Endothelial cell of umbilical vein (primary cell): ENCODE measurements around the gene TSPAN33. TPM values are rescaled to one million over a fixed set of nuclear protein-coding genes. Genes with fewer than 3 reads are reported as not detected.

Experiments
- BruUV-seq: library from RNA; stranded (reverse); fragments of 400-500 nt; replicated peaks from 2 replicates; lab custom pipeline; 2021; lab: Mats Ljungman, UMichigan
- CTCF ChIA-PET: fragments of 300-600, 350-600 bp; sonication (Branson Sonifier 250); formaldehyde crosslinking; loops from one replicate; lab custom pipeline; 2021; ENCODE audit warnings: antibody characterized with exemption, inconsistent platforms; lab: Charles Lee
- POLR2A ChIA-PET: fragments of 300-600, 350-600 bp; sonication (Branson Sonifier 250); formaldehyde crosslinking; loops from one replicate; lab custom pipeline; 2021; ENCODE audit warnings: antibody characterized with exemption, inconsistent platforms; lab: Charles Lee
- DNase-seq: peaks from one replicate; pipeline ENCODE4 v3.0.0-alpha.2; 2011; ENCODE audit warnings: low read depth, low spot score
- FAIRE-seq: peaks from 2 replicates; lab custom pipeline; 2011; peaks lifted over from hg19 to GRCh38; lab: Jason Lieb, UNC
- H2AFZ ChIP-seq: 2 replicates; pipeline ENCODE4 v1.6.0; 2012; ENCODE audit warnings: low read depth, low read length, control low read depth, inconsistent platforms
- H3K27ac ChIP-seq: 2 replicates; pipeline ENCODE4 v1.5.1; 2011; ENCODE audit warnings: low read depth, mild to moderate bottlenecking, control low read depth, low read length, moderate library complexity; ENCODE audit not compliant: insufficient read depth
- H3K27me3 ChIP-seq, 2 experiments: 2 replicates each; pipeline versions ENCODE4 v1.6.0 to v1.6.1; 2011; ENCODE audit warnings: low read length in 2 of 2, mixed read lengths in 1 of 2; ENCODE audit not compliant: control insufficient read depth in 2 of 2, insufficient read depth in 2 of 2
- H3K36me3 ChIP-seq, 2 experiments: 2 replicates in 1 of 2; 3 replicates in 1 of 2; pipeline ENCODE4 v1.5.1; 2011; ENCODE audit warnings: low read length in 2 of 2, mild to moderate bottlenecking in 1 of 2, moderate library complexity in 1 of 2; ENCODE audit not compliant: control insufficient read depth in 2 of 2, insufficient read depth in 2 of 2; ENCODE audit errors: extremely low read depth in 1 of 2
- H3K4me1 ChIP-seq: 3 replicates; pipeline ENCODE4 v1.5.1; 2011; ENCODE audit warnings: mild to moderate bottlenecking, low read length; ENCODE audit not compliant: control insufficient read depth, insufficient read depth; ENCODE audit errors: extremely low read depth
- H3K4me2 ChIP-seq: 2 replicates; pipeline ENCODE4 v1.6.1; 2011; ENCODE audit warnings: low read length, control low read depth, mixed read lengths; ENCODE audit not compliant: insufficient read depth
- H3K4me3 ChIP-seq, 3 experiments: fragments of 200-600 bp in 1 of 3; sonication (generic), shearing (Covaris generic) in 1 of 3; replicated peaks in 1 of 3; 2 replicates each; pipeline ENCODE4 v1.5.1; 2011 to 2016; ENCODE audit warnings: control low read depth in 3 of 3, low read length in 3 of 3, mild to moderate bottlenecking in 2 of 3, inconsistent platforms in 1 of 3, low read depth in 1 of 3, moderate library complexity in 1 of 3; ENCODE audit not compliant: insufficient read depth in 1 of 3
- H3K79me2 ChIP-seq: 2 replicates; pipeline ENCODE4 v1.6.0; 2012; ENCODE audit warnings: low read length, inconsistent platforms; ENCODE audit not compliant: control insufficient read depth, insufficient read depth
- H3K9ac ChIP-seq: replicated peaks from 2 replicates; pipeline ENCODE3; 2011; ENCODE audit warnings: low read length, control low read depth; ENCODE audit not compliant: insufficient read depth; ENCODE audit errors: extremely low read depth
- H3K9me1 ChIP-seq: replicated peaks from 3 replicates; pipeline ENCODE4 v1.6.0; 2011; ENCODE audit warnings: mild to moderate bottlenecking, low read length; ENCODE audit not compliant: control insufficient read depth, insufficient read depth; ENCODE audit errors: extremely low read depth
- H3K9me3 ChIP-seq: replicated peaks from 2 replicates; pipeline ENCODE4 v1.5.1; 2012; ENCODE audit warnings: low read length, inconsistent platforms; ENCODE audit not compliant: control insufficient read depth, insufficient read depth
- H4K20me1 ChIP-seq: replicated peaks from 2 replicates; pipeline ENCODE3; 2011; ENCODE audit warnings: mild to moderate bottlenecking, low read length; ENCODE audit not compliant: control insufficient read depth, insufficient read depth; ENCODE audit errors: extremely low read depth
- EZH2 ChIP-seq: IDR thresholded peaks from 2 replicates; pipeline ENCODE4 v1.6.1; 2012; ENCODE audit warnings: borderline replicate concordance, low read depth, mild to moderate bottlenecking, moderate library complexity, low read length, inconsistent platforms; ENCODE audit not compliant: severe bottlenecking
- FOS ChIP-seq: IDR thresholded peaks from 2 replicates; pipeline ENCODE4 v1.6.1; 2011; ENCODE audit warnings: mild to moderate bottlenecking, low read length, moderate library complexity, borderline replicate concordance; ENCODE audit not compliant: insufficient read depth
- GATA2 ChIP-seq: IDR thresholded peaks from 2 replicates; pipeline ENCODE4 v1.7.0; 2011; ENCODE audit warnings: low read depth, mild to moderate bottlenecking, moderate library complexity, mixed read lengths, low read length; ENCODE audit not compliant: insufficient read length, insufficient read depth
- JUN ChIP-seq: IDR thresholded peaks from 2 replicates; pipeline ENCODE4 v1.6.1; 2011; ENCODE audit warnings: borderline replicate concordance, low read depth; ENCODE audit not compliant: insufficient read length, insufficient read depth
- MYC ChIP-seq: IDR thresholded peaks from one replicate; pipeline ENCODE4 v1.6.1; 2011; ENCODE audit warnings: mild to moderate bottlenecking, low read depth, low read length
- POLR2A ChIP-seq: IDR thresholded peaks from 2 replicates; pipeline ENCODE4 v1.6.1; 2012; ENCODE audit warnings: low read depth, mild to moderate bottlenecking, control low read depth, low read length
- POLR2AphosphoS5 ChIP-seq: IDR thresholded peaks from 2 replicates; pipeline ENCODE4 v1.6.1; 2012; ENCODE audit warnings: low read depth, mild to moderate bottlenecking, control low read depth, low read length, moderate library complexity; ENCODE audit not compliant: insufficient read depth
- dilution Hi-C: fragments of 300-500 bp; cut with MboI; formaldehyde crosslinking; loops from one replicate; pipeline ENCODE4 v1.15.0; 2019; ENCODE audit warnings: low sequenced_read_pairs; ENCODE audit not compliant: extremely low pct_ligation_motif_present
- intact Hi-C: fragments of 100-400 bp; cut with micrococcal nuclease; formaldehyde crosslinking; loops from one replicate; pipeline ENCODE4 v1.10.0; 2022
- polyA plus RNA-seq, 4 experiments: library from polyadenylated mRNA; depleted of rRNA in 3 of 4; stranded (reverse) in 3 of 4; unstranded in 1 of 4; fragments of >200 nt; gene quantifications; 2 replicates each; pipeline versions ENCODE4 v1.2.1 to v1.2.3, GENCODE V29; 2011 to 2012; ENCODE audit warnings: missing spikeins in 1 of 4
- total RNA-seq: library from RNA; stranded (reverse); gene quantifications from 2 replicates; pipeline ENCODE4 v1.2.3, GENCODE V29; 2021
- TF ChIP-seq, protein P1 (sequence below), 2 donors: IDR thresholded peaks; 1 replicate in 1 of 2; 2 replicates in 1 of 2; pipeline ENCODE4 v1.5.1; 2011; ENCODE audit warnings: low read length in 2 of 2, mild to moderate bottlenecking in 2 of 2, moderate library complexity in 2 of 2, control low read depth in 1 of 2, inconsistent platforms in 1 of 2, low read depth in 1 of 2; ENCODE audit not compliant: insufficient read depth in 1 of 2; ENCODE audit errors: extremely low read depth in 1 of 2
- TF ChIP-seq, protein P2 (sequence below): IDR thresholded peaks from 2 replicates; pipeline ENCODE4 v1.6.1; 2011; ENCODE audit not compliant: insufficient read depth, insufficient read length

Gene TSPAN33
- total and polyA plus RNA-seq, 2 donors (not counting 3 experiments of a cell fraction or from before 2014, with no cell fraction given): 0.21 TPM; not detected in 1

DNA sequence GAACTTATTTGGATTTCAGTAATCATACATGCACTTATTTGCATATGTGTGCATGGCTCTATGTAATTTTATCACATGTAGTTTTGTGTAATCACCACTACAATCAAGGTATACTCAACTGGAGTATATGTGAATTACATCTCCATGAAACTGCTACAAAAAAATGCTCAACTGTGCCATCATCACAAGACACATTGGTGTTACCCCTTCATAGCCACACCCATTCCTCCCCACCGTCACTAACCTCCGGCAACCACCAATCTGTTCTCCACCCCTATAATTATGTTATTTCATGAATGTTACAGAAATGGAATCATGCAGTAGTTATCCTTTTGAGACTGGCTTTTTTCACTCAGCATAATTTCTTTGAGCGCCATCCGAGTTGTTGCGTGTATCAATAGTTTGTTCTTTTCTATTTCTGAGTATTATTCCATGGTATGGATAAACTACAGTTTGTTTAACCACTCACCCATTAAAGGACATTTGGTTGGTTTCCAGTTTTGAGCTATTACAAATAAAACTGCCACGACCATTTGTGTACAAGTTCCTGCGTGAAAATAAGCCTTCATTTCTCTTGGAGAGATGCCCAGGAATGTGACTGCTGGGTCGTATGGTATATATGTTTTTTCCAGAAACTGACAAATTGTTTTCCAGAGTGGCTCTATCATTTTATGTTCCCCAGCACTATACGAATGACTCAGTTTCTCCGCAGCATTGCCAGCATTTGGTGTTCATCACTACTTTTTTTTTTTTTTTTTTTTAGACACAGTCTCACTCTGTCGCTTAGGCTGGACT, 32.6 kb downstream of the TSPAN33 start:
- CTCF ChIA-PET: interaction anchor here (6.1 kb wide), 1 partner anchor 14 kb away, joined by 56 read pairs; no protein-coding TSS in a partner anchor
- FAIRE-seq (no peak), DNase-seq (no peak)
- Histone ChIP-seq H3K9ac (no peak overlapping the region), H2AFZ (no peak overlapping the region), H3K9me3 (no peaks in the 10 kb centered on the region), H3K27me3 (peaks cover 14 to 20% of the 10 kb centered on the region in 2 experiments), H4K20me1 (no peaks in the 10 kb centered on the region), H3K36me3 (no peaks in the 10 kb centered on the region), H3K4me3 (no peak overlapping the region), H3K9me1 (no peaks in the 10 kb centered on the region), H3K79me2 (no peaks in the 10 kb centered on the region), H3K4me2 (no peak overlapping the region), H3K4me1 (no peaks in the 10 kb centered on the region), H3K27ac (no peak overlapping the region)
- dilution Hi-C loops (no loop called here), intact Hi-C loops (no loop called here)
- no TSS peak for BruUV-seq
- POLR2A ChIA-PET: no interaction called here
- no peak for TF ChIP-seq POLR2AphosphoS5
- TF ChIP-seq, protein P1, sequence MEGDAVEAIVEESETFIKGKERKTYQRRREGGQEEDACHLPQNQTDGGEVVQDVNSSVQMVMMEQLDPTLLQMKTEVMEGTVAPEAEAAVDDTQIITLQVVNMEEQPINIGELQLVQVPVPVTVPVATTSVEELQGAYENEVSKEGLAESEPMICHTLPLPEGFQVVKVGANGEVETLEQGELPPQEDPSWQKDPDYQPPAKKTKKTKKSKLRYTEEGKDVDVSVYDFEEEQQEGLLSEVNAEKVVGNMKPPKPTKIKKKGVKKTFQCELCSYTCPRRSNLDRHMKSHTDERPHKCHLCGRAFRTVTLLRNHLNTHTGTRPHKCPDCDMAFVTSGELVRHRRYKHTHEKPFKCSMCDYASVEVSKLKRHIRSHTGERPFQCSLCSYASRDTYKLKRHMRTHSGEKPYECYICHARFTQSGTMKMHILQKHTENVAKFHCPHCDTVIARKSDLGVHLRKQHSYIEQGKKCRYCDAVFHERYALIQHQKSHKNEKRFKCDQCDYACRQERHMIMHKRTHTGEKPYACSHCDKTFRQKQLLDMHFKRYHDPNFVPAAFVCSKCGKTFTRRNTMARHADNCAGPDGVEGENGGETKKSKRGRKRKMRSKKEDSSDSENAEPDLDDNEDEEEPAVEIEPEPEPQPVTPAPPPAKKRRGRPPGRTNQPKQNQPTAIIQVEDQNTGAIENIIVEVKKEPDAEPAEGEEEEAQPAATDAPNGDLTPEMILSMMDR (IDR thresholded peaks at IDR 0.05; ENCODE audit: extremely low read depth in 1 of 2, insufficient read depth in 1 of 2, low read depth in 1 of 2, low read length in 2 of 2): no peak
- no peak for TF ChIP-seq JUN
- no peak for TF ChIP-seq GATA2
- no peak for TF ChIP-seq EZH2
- TF ChIP-seq MYC: no peak
- TF ChIP-seq, protein P2, sequence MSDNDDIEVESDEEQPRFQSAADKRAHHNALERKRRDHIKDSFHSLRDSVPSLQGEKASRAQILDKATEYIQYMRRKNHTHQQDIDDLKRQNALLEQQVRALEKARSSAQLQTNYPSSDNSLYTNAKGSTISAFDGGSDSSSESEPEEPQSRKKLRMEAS: no peak
- no peak for TF ChIP-seq FOS
- no peak for TF ChIP-seq POLR2A
